HS-27A (cell line): ENCODE data around the gene ETV5.

Source experiments
- DNase-seq: peaks from one replicate; pipeline ENCODE4 v3.0.0-alpha.2; 2012; ENCODE audit warnings: low read depth, missing footprints

Gene ETV5

GRCh38 chr3:186123012-186123411, 14.1 kb upstream of the ETV5 start:
- DNase-seq = no peak

- DNase-seq = no peak
Measured at GRCh38 chr3:186121968-186122367, 13.1 kb upstream of the ETV5 start.

- DNase-seq = no peak
Measured at GRCh38 chr3:186121278-186121677, 12.4 kb upstream of the ETV5 start.

DNA sequence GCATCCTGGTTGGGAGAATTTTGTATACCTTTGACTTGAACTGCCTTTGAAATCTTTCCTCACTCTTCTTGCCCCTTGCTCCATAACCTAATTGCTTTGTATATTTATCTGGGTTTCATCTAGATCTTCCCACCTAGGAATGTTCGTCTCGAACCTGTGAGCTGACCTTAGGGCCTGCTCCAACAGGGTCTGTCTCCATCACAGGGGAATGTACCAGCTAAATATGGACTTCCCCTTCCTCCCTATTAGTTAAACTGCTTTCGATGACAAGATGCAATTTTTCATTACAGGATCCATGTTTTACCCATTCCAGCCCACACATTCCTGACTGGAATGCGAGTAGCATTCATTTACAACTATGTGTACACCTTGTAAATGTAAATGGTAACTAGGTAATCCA, 10.6 kb upstream of the ETV5 start:
- DNase-seq = no peak

GRCh38 chr3:186118692-186119091, 9.8 kb upstream of the ETV5 start:
- DNase-seq = no peak

DNA sequence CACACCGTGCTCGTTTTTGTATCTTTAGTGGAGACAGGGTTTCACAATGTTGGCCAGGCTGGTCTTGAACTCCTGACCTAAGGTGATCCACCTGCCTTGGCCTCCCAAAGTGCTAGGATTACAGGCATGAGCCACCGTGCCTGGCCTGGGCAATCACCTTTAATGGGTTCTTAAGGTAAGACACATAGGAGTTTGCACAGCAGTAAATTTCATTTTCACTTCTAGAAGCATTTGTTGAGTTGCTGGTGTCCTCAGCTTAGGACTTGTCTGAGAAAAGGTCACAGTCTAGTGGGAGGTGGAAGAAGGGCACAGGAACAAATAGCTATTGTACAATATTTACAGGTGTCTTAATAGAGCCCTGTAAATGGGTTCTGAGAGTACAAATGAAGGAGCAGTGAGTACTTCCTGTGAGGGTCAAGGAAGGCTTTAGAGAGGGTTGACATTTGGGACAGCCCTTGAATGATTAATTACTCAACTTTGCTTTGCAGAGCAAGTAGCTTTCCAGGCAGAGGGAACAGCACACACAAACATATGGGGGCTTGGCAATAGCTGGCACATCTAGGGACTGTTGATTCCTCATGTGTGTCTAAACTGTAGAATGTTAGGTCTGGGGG, 8.7 kb upstream of the ETV5 start:
- DNase-seq = no peak

GRCh38 chr3:186115239-186115996, 6.5 kb upstream of the ETV5 start:
- no peak for DNase-seq

GRCh38 chr3:186110975-186111974, 2.4 kb upstream of the ETV5 start:
- no peak for DNase-seq

- DNase-seq = no peak
Measured at GRCh38 chr3:186109897-186110803, 1.3 kb upstream of the ETV5 start.

- DNase-seq = no peak
Measured at GRCh38 chr3:186108106-186108940, 566 bp downstream of the ETV5 start.

GRCh38 chr3:186107215-186108105, 1.4 kb downstream of the ETV5 start:
- no peak for DNase-seq

GRCh38 chr3:186105543-186105942, 3.3 kb downstream of the ETV5 start:
- no peak for DNase-seq

GRCh38 chr3:186102687-186103086, 6.2 kb downstream of the ETV5 start:
- no peak for DNase-seq

- DNase-seq = no peak
Measured at GRCh38 chr3:186100398-186100797, 8.5 kb downstream of the ETV5 start.

GRCh38 chr3:186099178-186099577, 9.7 kb downstream of the ETV5 start:
- DNase-seq = no peak

- no peak for DNase-seq
Measured at GRCh38 chr3:186098740-186099139, 10.1 kb downstream of the ETV5 start.

- no peak for DNase-seq
Measured at GRCh38 chr3:186097663-186098451, 11.0 kb downstream of the ETV5 start.

DNA sequence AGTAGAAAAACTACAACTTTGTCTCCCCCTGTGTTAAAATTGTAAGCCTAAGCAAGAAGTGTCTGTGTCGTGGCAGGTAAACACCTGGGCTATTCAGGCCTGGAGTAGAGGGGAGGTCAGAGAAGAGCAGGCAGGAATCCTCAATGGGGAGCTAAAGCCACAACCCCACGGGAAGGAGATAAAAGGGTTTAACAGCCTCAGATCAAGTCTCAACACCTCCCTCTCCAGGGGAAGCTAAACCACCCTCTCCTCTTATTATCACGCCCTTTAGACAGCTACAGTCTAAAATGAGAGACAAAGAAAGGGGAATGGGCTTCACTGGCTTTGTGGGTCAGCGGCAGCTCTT, 11.6 kb downstream of the ETV5 start:
- DNase-seq = no peak

DNA sequence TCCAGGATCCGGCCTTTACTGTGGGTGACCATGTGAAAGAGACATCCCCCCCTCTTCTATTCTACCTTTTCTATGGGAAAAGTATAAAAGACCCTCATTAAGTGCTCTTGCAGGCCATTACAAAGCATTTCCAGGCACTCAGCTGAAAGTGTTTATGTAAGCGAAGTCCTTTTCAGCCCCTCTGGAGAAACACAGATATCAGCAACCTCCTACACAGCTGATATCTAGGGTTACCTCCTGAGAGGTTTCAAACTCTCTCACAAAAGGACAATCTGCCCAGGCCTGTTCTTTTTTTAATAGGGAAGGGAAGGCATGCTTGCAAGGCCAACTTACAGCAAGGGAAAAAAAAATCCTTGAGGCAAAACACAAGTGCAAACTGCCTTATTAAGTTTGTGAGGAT, 12.6 kb downstream of the ETV5 start:
- no peak for DNase-seq
